LNCaP clone FGC (cell line): Measurements from ENCODE around the gene B4GALT1.

Experiments
- DNase-seq: peaks from one replicate; pipeline ENCODE4 v3.0.0-alpha.2; 2011; ENCODE audit warnings: low read depth
- H3K4me3 ChIP-seq: 2 replicates; pipeline ENCODE4 v1.5.1; 2011; ENCODE audit warnings: mild to moderate bottlenecking, low read depth, low read length, control low read depth
- TF ChIP-seq, protein P1 (sequence below): IDR thresholded peaks from 2 replicates; pipeline ENCODE4 v1.5.1; 2012; ENCODE audit warnings: mild to moderate bottlenecking; ENCODE audit not compliant: control insufficient read depth, insufficient read depth; ENCODE audit errors: extremely low read depth

B4GALT1 gene

DNA sequence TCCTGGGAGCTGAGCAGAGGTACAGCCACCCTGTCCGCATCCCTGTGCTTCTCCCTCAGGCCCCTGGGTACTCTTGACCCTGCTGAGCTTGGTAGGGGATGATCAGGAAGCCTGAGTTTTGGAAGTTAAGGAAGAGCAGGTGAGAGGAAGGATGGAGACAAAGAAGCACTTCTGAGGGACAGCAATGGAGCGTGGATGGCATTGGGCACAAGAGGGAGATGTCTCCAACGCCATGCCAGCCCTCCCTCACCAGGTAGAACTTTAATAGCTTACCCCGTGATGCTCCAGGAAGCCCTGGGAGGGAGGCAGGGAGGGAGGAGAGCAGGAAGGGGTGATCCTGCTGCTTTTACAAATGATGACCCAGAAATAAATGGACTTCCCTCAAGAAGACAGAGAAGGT lies 60.8 kb downstream of the B4GALT1 start:
- no peak for DNase-seq
- H3K4me3 ChIP-seq = no peak overlapping the region
- TF ChIP-seq, protein P1, sequence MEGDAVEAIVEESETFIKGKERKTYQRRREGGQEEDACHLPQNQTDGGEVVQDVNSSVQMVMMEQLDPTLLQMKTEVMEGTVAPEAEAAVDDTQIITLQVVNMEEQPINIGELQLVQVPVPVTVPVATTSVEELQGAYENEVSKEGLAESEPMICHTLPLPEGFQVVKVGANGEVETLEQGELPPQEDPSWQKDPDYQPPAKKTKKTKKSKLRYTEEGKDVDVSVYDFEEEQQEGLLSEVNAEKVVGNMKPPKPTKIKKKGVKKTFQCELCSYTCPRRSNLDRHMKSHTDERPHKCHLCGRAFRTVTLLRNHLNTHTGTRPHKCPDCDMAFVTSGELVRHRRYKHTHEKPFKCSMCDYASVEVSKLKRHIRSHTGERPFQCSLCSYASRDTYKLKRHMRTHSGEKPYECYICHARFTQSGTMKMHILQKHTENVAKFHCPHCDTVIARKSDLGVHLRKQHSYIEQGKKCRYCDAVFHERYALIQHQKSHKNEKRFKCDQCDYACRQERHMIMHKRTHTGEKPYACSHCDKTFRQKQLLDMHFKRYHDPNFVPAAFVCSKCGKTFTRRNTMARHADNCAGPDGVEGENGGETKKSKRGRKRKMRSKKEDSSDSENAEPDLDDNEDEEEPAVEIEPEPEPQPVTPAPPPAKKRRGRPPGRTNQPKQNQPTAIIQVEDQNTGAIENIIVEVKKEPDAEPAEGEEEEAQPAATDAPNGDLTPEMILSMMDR = no peak

DNA sequence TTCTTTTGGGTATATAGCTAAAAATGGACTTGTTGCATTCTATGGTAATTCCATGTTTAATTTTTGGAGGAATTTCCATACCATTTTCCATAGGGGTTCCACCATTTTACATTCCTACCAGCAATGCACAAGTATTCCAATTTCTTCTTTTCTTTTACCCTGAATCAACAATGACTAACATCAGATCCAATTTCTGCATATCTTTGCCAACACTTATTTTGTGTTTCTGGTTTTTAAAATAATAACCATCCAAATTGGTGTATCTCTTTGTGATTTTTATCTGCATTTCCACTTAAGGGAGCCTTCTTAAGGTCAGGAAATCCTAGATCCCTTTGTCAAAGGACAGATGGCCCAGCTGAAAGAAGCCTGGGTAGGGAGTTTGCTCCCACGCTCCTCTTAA lies 61.2 kb downstream of the B4GALT1 start:
- H3K4me3 ChIP-seq = no peak overlapping the region
- TF ChIP-seq, protein P1 = no peak
- no peak for DNase-seq

DNA sequence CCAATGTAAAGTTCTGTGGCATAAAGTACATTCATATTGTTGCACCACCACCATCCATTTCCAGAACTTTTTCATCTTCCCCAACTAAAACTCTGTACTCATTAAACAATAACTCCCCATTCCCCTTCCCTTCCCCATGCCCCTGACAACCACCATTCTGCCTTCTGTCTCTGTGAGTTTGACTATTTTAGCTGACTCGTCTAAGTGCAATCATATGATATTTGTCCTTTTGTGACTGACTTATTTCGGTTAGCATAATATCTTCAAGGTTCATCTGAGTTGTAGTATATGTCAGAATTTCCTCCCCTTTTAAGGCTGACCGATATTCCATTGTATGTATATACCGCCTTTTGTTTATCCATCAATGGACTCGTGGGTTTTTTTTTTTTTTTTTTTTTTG lies 61.6 kb downstream of the B4GALT1 start:
- no peak overlapping the region for H3K4me3 ChIP-seq
- TF ChIP-seq, protein P1 = no peak
- no peak for DNase-seq

DNA sequence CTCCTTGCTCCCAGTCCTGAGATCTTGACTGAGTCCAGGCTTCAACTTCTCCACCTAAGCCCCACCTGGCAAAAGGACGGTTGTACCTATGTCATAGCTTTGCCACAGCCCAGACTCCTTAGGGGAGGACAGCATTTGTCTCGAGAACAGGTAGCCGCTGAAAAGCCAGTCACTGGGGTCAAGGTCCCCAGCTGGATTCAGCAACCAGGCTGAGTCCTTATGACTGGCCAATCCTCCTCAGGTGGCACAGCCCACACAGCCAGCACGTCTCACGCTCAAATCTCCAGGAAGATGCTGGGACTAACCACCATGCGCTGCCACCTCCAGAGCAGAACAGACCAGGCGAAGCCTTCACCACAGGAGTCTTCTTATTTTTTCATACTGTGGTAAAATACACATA lies 62.7 kb downstream of the B4GALT1 start:
- no peak overlapping the region for H3K4me3 ChIP-seq
- TF ChIP-seq, protein P1 = no peak

DNA sequence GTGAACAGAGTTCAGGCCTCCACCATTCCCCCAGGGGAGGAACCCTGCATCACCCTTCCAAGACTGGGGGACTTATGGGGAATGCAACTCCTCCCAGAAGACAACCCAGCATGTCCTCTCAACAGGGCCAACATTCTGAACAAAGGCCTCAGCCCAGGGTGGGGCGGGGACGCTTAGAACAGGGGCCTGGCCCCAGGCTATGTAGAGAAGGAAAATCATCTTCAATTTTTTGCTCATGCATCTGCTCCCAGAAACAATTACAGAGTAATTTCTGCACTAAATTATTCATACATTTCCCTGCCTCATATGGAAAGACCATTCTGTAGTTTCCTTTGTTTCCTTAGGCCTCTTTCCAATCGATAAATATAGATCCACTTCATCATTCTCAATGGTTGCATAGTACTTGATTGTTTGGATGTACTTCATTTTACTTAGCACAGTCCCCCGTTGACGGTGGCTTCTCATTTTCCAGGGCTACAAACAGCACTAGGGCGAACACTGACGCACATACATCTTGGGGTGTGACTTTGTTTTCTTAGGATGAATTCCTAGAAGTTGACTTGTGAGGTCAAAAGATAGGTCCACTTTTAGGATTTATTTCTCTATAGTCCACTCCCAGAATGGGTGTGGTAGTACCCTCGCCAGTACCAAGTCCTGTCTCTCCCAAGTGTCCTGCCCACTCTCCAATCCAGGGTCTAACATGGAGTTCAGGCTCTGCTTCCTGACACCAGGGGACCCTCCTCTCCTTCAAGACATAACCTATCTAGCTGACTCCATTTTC lies 63.4 kb downstream of the B4GALT1 start:
- H3K4me3 ChIP-seq = no peak overlapping the region
- DNase-seq = no peak
- TF ChIP-seq, protein P1 = no peak

More for the DNA sequence above, 62.7 kb downstream of the B4GALT1 start:
- no peak for DNase-seq

DNA sequence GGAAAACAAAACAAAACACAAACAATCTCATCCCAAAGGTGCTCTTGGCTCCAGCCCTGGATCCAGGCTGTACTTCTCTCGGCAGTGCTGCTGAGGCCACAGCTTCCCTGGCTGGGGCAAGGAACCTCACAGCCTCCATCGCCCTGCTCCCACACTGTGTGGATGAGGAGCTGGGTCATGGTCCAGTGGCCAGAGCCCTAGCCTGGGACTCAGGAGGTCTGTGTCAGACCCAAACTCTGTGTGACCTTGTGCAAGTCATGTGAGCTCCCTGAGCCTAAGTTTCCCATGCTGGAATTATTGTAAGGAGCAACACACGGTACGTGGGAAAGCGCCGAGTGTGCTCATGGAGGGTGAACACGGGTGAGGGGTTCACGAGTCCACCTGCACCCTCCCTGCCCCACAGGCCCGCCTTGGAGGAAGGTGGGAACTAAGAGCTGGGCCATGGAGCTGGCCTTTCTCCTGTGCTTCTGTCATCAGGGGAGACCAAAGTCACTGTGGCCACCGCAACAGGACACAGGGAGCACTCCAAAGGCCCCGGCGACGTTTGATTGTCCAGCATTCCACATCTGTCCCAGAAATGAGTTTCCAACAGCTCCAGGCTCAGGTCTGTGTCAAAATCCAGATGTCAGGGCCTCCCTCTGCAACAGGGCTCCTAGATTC lies 64.5 kb downstream of the B4GALT1 start:
- no peak overlapping the region for H3K4me3 ChIP-seq
- no peak for DNase-seq
- TF ChIP-seq, protein P1 = no peak
